Femur (tissue), 1 donor: ENCODE measurements around the gene UBE4A.

Experiments
- DNase-seq: peaks from one replicate; pipeline ENCODE4 v3.0.0-alpha.2; 2017

Gene UBE4A

DNA sequence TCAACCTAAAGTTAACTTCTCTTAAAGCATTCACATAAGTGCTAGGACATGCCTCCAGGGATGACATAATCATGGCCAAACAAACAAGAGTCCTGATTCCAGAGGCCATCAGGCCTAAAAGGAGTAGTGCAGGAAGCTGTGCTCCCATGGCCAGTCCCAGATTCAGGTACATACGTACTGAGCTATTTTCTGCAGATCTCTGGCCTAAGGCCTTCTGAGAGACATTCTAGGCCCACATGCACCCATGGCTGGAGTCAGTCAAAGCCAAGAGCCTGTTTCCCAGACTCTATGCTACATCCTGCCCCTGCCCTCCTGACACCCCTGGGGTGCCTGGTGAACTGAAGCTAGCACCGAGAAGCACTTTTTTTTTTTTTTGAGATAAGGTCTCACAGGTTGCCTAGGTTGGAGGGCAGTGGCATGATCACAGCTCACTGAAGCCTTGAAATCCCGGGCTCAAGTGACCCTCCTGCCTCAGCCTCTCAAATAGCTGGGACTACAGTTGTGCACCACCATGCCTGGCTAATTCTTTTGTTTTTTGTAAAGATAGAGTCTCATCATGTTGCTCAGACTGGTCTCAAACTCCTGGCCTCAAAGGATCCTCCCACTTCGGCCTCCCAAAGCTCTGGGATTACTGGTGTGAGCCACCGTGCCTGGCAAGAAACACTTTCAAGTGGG is 17.4 kb upstream of the UBE4A start:
- no peak for DNase-seq

DNA sequence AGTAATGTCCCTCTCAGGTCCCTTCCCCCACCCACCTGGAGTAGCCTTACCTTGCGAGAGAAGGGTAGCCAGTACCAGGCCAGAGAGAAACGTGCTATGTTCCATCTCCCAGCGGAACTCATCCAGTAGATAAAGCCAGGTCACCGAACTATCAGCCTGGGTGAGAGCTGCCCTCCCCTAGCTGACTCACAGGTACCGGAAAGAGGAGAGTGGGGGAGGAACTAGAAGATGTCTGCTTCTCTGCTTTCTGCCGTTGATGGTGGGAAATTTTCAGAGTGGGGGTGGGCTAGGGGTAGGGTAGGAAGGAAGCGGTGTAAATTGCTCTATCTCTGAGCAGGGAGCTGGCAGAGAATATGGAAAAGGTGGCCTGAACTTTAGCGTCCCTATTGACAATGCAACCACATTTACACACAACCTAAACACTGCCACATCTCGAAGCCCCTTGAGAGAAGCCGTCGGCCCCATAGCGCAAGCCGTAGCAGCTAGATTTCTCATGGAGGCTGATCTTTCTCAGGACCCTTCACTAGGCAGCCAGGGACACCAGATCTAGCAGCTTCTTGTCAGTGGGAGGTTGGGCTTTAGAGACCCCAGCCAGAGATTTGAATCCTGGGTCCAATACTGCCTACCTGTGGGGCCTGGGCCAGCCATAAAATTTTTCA is 16.8 kb upstream of the UBE4A start, which contains the start of gene CD3D:
TSS of gene CD3D (minus strand) at position 203 of the 659 bp plus-strand sequence. CDS start at position 105, 98 bp downstream.
- no peak for DNase-seq

DNA sequence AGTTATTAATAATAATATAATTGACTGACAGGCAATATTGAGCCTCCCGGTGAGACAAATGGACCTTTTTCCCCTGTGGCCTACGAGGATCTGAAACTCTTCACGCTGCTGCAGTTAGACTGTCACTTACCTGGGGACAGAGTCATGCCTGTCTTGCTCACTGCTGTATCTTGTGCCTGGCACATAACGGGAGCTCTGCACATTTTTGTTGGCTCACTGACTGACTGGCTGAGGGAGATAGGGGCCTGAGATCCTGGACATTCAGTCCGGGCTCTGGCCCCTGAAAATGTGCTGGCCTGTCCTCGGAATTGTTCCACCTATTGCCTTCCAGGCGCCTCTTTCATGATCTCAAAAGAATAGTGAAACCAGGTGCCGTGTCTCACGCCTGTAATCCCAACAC is 16.2 kb upstream of the UBE4A start:
- DNase-seq: no peak

DNA sequence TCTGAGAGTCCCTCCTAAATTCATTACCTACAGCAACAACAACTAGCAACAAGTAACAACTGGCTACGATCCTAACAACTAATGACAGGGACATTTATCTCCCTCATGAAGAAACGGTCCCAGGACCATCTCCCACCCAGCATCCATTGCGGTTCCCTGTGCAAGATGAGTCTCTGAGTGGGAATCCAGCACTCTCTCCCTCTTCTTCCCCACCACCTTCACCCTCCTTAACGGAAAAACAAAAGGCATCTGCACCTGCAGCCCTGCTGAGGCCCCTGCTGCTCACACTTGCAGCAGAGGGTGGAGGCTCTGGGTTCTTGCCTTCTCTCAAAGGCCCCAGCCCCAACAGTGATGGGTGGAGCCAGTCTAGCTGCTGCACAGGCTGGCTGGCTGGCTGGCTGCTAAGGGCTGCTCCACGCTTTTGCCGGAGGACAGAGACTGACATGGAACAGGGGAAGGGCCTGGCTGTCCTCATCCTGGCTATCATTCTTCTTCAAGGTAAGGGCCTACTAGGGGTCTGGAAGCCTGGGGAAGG is 15.4 kb upstream of the UBE4A start, which contains the start of gene CD3G:
TSS of gene CD3G (plus strand) at position 364 of the 535 bp plus-strand sequence. CDS start at position 444, 80 bp downstream.
- DNase-seq: no peak

DNA sequence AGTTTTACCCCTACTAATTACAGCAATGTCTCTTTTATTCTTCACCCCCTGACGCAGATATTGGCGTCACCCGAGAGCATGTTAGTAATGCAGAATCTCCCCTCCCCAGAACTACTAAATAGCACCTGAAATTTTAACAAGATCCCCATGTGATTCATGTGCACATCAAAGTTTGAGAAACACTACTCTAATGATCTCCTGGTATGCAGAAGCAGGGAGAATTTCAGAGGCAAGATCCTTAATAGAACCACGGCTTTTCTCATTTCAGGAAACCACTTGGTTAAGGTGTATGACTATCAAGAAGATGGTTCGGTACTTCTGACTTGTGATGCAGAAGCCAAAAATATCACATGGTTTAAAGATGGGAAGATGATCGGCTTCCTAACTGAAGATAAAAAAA is 9.9 kb upstream of the UBE4A start:
- DNase-seq: no peak

DNA sequence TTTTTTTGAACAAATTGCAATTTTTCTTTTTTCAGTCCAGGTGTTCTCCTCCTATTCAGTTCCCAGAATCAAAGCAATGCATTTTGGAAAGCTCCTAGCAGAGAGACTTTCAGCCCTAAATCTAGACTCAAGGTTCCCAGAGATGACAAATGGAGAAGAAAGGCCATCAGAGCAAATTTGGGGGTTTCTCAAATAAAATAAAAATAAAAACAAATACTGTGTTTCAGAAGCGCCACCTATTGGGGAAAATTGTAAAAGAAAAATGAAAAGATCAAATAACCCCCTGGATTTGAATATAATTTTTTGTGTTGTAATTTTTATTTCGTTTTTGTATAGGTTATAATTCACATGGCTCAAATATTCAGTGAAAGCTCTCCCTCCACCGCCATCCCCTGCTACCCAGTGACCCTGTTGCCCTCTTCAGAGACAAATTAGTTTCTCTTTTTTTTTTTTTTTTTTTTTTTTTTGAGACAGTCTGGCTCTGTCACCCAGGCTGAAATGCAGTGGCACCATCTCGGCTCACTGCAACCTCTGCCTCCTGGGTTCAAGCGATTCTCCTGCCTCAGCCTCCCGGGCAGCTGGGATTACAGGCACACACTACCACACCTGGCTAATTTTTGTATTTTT is 6.2 kb upstream of the UBE4A start:
- no peak for DNase-seq

DNA sequence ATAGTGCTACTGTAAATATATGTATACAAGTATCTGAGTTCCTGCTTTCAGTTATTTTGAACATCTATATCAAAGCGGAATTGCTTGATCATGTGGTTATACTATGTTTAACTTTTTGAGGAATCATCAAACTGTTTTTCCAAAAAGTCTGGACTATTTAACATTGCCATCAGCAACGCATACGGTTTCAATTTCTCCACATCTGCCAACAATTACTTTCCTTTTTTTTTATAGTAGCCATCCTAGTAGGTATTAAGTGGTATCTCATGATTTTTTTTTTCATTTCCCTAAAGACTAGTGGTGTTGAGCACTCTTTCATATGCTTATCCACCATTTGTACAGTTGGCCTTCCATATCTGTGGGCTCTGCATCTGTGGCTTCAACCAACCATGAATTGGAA is 1.3 kb upstream of the UBE4A start:
- DNase-seq: no peak

DNA sequence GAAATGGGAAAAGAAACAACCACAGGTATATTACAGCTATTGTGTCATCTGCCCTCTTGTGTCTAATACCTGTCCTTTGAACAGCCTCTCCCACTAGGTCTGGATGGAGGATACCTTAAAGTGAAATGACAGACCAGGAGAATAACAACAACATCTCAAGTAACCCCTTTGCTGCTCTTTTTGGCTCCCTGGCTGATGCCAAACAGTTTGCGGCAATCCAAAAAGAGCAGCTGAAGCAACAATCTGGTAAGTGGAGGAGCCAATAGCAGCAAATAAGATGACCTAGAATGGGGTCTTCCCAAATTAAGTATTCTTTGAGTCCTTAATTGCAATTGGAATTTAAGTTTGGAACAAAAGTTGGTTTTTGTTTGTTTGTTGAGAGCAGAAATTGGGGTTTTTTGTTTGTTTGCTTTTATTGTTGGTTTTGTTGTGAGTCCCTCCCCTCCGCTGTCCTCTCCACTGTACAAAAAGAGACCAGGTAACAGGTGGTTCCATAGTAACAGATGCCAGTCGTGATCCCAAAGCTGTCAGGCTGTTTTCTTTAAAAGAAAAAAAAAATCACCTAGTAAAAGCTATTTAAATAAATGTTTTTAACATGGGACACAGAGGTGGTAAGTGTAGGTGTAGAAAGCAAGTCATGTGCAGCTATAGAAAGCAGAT is 5.7 kb downstream of the UBE4A start:
- no peak for DNase-seq

DNA sequence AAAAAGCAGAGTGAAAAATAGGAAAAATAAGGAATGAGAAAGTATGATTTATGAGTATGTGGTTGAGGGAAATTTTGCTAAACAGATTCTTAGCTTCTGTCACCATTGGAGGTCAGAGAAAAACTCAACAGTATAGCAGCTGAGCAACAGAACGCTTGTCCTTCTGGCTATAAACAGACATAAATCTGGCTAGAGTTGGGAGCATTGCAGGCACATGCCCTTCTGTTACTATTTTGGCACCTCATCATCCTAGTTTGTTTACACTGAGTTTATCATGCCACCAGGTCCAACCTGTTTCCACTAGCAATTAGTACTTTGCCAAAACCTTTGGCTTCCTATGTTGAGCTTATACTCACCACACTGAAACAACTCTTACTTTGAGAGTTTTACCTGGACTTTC is 6.9 kb downstream of the UBE4A start:
- no peak for DNase-seq

DNA sequence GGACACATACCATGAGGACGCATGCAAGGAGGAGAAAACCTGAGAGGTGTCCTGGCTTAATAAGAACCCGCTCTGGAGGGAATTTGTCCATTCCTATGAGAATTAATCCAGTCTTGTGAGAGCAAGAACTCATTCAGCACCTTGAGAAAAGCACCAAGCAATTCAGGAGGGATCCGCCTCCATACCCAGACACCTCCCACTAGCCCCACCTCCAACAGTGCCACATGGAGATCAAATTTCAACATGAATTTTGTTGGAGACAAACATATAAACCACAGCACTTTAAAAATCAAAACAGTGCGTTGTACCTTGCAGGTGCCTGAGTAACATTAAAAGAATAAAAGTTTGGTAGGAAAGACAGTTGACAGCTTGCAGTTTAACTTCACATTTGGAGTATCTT is 11.4 kb downstream of the UBE4A start:
- DNase-seq: no peak

DNA sequence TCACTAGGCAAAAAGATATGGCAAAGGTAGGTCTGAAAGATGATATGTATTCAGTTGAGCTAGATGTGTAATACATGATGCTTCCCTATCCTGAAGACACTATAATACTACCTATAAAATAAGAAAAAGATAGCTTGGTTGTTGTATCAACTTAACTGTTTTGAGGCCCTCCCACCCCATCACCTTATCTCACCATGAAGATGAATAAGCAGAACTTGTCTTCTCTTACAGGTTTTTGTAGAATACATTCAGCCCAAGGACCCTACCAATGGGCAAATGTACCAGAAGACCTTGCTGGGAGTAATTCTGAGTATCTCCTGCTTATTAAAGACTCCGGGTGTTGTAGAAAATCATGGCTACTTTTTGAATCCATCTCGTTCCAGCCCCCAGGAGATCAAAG is 13.9 kb downstream of the UBE4A start:
- DNase-seq: no peak

DNA sequence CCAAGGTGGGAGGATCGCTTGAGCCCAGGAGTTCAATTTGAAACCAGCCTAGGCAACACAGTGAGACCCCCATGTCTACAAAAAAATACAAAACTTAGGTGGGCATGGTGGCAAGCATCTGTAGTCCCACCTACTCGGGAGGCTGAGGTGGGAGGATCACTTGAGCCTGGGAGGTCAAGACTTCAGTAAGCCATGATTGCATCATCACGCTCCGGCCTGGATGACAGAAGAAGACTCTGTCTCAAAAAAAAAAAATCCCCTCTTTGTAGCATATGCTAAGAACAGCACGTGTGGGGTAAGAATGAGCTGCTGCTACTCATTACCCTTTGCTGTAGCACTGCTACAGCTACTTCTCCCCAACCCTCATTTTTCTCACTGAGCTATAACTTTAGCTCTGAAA is 14.5 kb downstream of the UBE4A start:
- DNase-seq: no peak

DNA sequence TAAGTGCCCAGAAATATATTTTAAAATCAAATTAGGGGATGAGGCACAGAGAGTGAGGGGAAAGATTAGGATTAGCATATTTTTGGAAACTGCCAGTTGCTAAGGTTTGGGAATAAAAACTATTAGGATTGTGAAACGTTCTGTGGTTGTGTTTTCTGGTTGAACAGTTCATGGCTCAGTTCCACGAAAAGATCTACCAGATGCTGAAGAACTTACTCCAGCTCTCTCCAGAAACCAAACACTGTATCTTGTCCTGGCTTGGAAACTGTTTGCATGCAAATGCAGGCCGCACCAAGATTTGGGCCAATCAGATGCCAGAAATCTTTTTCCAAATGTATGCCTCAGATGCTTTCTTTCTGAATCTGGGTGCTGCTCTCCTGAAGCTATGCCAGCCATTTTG is 15.3 kb downstream of the UBE4A start:
- no peak for DNase-seq

DNA sequence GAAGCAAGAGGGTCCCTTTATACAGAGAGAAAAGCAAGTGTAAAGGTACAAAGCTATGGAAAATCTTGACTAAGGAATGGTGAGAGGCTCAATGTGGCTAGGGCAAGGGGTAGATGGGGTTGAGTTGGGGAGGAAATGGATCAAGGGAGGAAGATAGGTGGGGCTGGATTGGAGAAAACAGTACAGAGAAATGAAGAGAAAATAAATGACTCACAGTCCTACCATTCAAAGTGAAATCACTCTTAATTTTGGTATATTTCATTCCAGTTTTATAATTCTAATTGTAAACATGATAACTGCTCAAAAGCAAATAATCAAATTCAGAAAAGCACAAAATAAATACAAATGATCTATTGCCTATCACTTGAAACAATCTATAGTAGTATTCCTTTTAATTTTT is 16.6 kb downstream of the UBE4A start:
- no peak for DNase-seq

DNA sequence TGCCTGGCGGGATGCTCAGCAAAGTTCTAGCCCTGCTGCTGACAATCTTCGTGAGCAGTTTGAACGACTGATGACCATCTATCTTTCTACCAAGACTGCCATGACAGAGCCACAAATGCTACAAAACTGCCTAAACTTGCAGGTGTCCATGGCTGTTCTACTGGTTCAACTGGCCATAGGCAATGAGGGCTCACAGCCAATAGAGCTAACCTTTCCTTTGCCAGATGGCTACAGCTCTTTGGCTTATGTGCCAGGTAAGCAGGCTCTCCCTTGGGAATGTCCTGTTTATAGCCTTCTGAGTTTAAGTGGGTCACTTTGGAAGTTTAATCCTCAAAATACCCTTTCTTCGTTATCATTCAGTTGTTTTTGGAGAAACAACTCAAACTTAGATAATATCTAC is 20.1 kb downstream of the UBE4A start:
- DNase-seq: no peak

DNA sequence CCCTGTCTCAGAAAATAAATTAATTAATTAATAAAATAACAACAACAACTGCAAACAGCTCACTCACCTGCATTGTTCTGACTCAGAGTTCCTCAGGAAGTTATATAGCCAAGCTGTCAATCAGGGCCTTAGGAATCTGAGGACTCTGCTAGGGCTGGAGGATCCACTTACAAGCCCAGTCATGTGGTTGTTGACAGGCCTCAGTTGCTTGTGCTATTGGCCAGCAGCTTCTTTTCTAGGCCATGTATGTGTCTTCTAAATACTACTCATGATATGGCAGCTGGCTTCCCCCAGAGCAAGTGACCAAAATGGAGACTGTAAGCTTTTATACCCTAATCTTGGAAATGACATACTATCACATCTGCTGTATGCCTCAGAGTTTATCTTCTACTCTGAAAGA is 21.2 kb downstream of the UBE4A start:
- no peak for DNase-seq

DNA sequence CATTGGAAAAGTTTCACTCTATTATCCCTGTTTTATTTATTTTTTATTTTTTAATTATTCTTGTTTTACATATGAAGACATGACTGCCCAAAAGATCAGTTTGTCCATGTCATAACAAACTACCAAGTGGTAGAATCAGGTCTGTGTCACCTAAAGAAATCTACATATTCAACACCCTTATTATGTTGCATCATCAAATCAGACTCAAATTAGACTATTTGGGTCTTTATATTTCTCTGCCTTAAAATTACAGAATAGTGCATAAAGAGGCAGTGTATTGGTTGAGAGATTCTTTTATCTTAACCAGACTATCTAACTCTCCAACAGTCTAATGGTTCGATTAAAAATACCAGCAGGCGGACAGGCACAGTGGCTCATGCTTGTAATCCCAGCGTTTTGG is 23.6 kb downstream of the UBE4A start:
- DNase-seq: no peak

DNA sequence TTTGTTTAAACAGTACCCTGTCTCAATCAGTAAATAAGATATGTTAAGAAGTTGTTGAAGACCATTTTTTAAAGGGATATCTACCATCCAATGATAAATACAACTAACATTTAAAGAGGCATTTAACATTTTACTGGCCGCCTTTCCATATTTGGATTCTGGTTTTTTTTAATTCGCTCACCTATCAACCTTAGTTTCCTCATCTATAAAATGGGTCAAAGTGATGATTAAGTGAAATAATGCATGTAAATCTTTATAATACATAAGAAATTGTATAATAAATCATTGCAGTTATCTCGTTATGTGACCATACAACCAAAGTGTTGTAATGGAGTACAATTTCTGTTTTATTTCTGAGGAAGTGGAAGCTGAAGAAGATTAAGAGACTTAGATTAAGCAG is 24.3 kb downstream of the UBE4A start:
- no peak for DNase-seq

DNA sequence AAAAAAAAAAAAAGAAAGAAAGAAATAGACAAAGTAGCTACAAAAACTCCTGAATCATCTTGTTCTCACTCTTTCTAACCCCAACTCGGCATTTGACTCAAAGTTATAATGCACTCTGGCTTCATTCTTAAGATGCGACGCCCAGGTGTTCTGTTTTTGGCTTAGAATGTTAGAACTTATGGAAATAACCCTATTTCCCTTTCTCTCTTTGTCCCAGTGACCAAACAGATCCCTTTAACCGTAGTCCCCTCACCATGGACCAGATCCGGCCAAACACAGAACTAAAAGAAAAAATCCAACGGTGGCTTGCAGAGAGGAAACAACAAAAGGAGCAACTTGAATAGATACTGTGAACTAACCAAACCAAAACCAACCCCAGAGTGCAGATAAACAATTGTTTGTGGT is 36.7 kb downstream of the UBE4A start:
- no peak for DNase-seq

DNA sequence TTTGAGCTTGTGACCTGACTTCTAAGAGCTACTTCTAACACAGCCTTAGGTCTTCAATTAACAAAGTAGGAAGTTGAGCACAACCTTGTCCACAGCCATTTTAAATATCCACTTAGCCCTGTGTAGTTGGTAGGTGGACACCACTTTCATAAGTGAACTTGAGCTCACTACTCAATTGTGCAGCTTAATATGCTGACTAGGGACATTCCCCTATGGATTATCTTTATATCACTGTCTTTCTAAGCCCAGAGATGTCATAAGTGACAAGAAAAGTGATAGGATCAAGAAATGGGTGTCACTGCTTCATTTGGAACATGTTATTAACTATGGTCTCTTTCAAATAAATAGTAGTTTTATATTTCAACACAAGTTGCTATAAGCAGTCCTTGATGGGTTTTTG is 38.0 kb downstream of the UBE4A start:
- DNase-seq: no peak

DNA sequence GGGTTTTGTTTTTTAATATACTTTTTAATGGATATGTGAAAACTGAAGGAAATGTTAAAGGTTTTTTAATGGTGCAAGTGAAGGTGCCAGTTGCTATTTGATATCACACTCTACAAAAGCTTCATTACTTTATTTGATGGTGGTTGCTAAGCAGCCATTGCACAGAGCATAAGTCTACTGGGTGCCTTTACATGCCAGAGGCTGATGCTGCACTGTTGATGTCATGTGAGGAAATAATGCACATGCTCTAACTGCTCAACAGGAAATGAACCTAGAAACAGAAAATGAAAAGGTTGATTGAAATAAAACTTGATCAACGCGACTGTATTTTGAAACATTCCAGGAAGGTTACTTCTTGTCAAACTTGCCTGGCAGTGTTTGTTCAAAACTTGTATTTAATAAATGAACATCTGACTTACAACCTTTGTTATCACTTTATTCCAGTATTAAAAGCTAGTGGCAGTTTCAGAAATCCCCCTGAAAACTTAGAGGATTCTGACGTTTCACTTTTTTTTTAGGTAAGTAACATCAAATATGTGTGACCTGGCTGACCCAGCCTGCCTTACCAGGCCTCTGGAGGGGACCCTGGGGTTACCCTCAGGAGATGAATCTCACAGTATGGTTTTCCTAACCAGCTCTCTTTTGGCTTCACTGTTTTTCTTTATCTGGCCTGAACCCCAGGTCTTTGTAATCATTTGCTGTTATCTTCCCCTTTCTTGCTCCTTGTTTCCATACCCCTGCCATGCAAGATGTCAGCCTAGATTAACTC is 39.6 kb downstream of the UBE4A start:
- DNase-seq: no peak

DNA sequence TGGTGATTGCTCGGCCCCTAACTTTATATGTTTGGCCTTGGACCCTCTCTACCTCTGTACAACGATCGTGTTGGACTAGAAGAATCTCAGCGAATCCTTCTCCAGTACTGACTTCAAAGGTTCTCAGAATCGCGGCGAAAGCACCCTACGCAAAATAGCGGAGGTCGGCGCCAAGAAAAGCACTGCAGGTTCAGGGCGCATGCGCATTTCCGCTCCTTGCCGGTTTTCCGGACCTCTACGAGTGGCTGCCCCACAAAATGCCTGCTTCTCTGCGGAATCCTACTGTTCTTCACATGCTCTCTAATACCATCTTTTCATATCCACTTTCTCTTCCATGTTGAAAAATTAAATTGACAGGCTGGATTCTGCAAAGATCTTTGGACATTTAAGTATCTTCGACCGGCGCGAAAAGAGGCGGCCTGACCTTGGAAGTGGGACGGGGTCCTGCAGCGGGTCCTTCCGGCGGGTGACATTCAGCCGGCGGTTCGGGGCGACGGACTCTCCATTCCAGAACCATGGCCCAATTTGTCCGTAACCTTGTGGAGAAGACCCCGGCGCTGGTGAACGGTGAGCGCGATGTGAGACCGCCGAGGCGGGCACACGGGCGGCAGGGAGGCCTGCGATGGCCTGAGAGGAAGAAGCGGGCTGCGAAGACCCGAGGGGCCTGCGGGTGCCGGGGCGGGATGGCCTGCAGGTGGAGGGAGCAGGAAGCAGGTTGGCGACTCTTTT is 41.9 kb downstream of the UBE4A start, which contains the start of gene ATP5MG:
TSS of gene ATP5MG (plus strand) at position 456 of the 729 bp plus-strand sequence. CDS start at position 516, 60 bp downstream.
- peak; percentile 93 for DNase-seq
